Osteocyte (in vitro differentiated cells): ENCODE measurements around the gene PDZD2. TPM values are rescaled to one million over a fixed set of nuclear protein-coding genes. Genes with fewer than 3 reads are reported as not detected.

Experiments used
- DNase-seq: peaks from one replicate; pipeline ENCODE4 v3.0.0; 2021; ENCODE audit warnings: mixed read lengths; ENCODE audit not compliant: unreplicated experiment; ENCODE audit errors: extremely low spot score
- H3K27ac Mint-ChIP-seq: one replicate; pipeline ENCODE4 v1.8.0; 2021; ENCODE audit warnings: mild to moderate bottlenecking, mixed read lengths; ENCODE audit not compliant: unreplicated experiment
- H3K27me3 Mint-ChIP-seq: one replicate; pipeline ENCODE4 v1.8.0; 2021; ENCODE audit warnings: mixed read lengths; ENCODE audit not compliant: unreplicated experiment
- H3K36me3 Mint-ChIP-seq: one replicate; pipeline ENCODE4 v1.8.0; 2021; ENCODE audit warnings: mixed read lengths; ENCODE audit not compliant: unreplicated experiment
- H3K4me1 Mint-ChIP-seq: one replicate; pipeline ENCODE4 v1.8.0; 2021; ENCODE audit warnings: mixed read lengths; ENCODE audit not compliant: unreplicated experiment
- H3K4me3 Mint-ChIP-seq: one replicate; pipeline ENCODE4 v1.8.0; 2021; ENCODE audit warnings: mild to moderate bottlenecking, moderate library complexity, mixed read lengths; ENCODE audit not compliant: unreplicated experiment
- H3K9me3 Mint-ChIP-seq: one replicate; pipeline ENCODE4 v1.8.0; 2021; ENCODE audit warnings: mixed read lengths; ENCODE audit not compliant: unreplicated experiment
- total RNA-seq: library from RNA; stranded (reverse); gene quantifications from 2 replicates; pipeline ENCODE4 v1.2.1, GENCODE V29; 2021
- TF ChIP-seq, protein P1 (sequence below): fragments of 200-600 bp; sonication (generic); IDR thresholded peaks from 2 replicates; pipeline ENCODE4 v1.5.0; 2021; ENCODE audit warnings: antibody characterized with exemption, mild to moderate bottlenecking, moderate library complexity

Gene PDZD2
- total RNA-seq, 1 donor from 2014 or later: 2.3 TPM

DNA sequence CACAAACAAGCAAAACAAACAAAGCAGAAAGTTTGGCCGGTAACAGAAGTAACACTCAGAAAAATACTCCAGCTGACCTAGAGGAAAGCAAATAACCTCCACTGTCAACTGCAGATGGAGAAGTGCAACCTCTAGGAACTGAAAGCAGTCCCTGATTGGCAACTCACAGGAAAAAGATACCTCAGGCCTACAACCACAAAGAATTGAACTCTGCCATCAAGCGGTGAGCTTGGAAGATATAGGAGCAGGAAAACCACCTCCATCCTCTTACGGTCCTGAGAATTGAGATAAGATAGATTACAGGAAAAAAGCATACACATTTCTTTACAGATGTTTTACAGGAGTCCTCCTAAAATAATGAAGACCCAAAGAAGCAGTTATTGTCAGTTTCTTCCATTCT lies 184.5 kb downstream of the PDZD2 start:
- H3K36me3 Mint-ChIP-seq: no peaks in the 10 kb centered on the region
- TF ChIP-seq, protein P1, sequence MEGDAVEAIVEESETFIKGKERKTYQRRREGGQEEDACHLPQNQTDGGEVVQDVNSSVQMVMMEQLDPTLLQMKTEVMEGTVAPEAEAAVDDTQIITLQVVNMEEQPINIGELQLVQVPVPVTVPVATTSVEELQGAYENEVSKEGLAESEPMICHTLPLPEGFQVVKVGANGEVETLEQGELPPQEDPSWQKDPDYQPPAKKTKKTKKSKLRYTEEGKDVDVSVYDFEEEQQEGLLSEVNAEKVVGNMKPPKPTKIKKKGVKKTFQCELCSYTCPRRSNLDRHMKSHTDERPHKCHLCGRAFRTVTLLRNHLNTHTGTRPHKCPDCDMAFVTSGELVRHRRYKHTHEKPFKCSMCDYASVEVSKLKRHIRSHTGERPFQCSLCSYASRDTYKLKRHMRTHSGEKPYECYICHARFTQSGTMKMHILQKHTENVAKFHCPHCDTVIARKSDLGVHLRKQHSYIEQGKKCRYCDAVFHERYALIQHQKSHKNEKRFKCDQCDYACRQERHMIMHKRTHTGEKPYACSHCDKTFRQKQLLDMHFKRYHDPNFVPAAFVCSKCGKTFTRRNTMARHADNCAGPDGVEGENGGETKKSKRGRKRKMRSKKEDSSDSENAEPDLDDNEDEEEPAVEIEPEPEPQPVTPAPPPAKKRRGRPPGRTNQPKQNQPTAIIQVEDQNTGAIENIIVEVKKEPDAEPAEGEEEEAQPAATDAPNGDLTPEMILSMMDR: no peak

DNA sequence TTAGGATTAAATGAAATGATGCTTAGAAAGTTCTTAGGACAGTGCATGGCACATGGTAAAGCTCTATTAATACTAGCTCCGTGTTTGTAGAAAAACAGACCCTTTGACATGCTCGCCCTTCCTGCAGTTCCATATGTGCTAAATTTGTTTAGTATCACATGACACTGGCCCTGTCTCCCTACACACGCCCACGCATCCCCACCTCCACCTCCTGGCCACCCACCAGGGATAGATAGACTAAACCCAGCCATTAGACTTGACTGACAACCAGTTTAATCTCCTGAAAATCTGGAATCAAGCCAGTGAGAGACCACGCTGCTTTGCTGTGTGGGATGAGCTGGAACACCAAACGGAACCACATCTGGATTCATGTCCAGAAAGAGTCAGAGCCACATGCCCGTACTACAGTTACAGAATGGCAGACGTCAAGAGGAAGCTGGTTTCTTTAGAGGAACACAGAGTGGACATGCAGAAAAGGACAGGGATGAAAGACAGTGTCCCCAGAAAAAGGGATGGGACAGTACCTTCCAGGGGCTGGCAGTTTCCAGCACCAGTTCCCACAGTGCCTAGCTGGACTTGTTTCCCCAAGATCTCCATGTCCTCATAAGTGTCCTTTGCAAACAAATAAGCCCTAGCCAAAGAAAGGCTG lies 186.1 kb downstream of the PDZD2 start:
- Mint-ChIP-seq H3K4me1 (peaks cover 2% of the 10 kb centered on the region), H3K9me3 (peaks cover 7% of the 10 kb centered on the region), H3K27me3 (peaks cover 27% of the 10 kb centered on the region), H3K4me3 (no peak overlapping the region), H3K27ac (no peak overlapping the region), H3K36me3 (no peaks in the 10 kb centered on the region)
- TF ChIP-seq, protein P1: no peak
- DNase-seq: no peak

More for the DNA sequence above, 184.5 kb downstream of the PDZD2 start:
- Mint-ChIP-seq H3K9me3 (peaks cover 7% of the 10 kb centered on the region), H3K27me3 (peaks cover 27% of the 10 kb centered on the region), H3K4me1 (peaks cover 2% of the 10 kb centered on the region), H3K27ac (no peak overlapping the region), H3K4me3 (no peak overlapping the region)
- DNase-seq: no peak

DNA sequence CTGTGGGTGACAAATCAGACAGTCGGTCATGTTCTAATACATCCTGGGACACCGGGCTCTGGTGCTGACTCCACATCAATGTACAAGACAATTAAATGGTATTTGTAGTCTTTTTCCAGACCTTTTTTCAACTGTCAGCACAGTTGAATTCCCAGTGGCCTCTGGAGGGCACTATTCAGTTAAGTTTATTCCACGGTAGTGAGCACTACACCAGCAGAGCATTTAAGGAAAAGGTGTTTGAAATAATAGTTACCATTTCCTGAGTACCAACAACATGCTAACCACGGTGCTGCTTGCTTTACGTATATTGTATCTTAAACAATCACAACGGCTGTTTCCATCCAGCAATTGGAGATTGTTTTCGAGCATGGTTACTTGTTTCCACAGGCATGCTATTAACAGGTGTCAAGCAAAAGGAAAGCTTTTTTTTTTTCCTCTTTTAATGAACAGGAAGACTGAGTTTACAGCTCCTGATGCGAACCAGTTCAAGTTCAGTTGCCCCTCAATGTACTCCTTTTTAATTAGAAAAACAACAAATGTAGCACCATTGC lies 186.7 kb downstream of the PDZD2 start:
- no peak overlapping the region for H3K27ac Mint-ChIP-seq
- H3K4me1 Mint-ChIP-seq: peaks cover 2% of the 10 kb centered on the region
- H3K4me3 Mint-ChIP-seq: no peak overlapping the region
- peaks cover 7% of the 10 kb centered on the region for H3K9me3 Mint-ChIP-seq
- no peak for DNase-seq
- no peaks in the 10 kb centered on the region for H3K36me3 Mint-ChIP-seq
- H3K27me3 Mint-ChIP-seq: peaks cover 27% of the 10 kb centered on the region
- TF ChIP-seq, protein P1: peak; percentile 84

DNA sequence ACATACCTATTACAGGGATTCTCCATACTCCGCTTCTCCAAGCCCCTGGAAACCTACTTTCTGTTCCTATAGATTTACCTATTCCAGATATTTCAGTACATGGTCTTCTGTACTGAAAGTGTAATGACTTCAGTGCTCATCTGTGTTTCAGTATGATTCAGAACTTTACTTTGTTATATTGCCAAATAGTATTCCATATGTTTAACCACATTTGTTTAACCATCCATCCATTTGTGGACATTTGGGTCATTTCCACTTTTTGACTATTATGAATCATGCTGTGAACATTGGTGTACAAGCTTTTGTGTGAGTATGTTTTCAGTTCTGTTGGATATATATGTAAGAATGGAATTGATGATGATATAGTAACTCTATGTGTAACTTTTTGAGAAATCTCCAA lies 188.9 kb downstream of the PDZD2 start:
- DNase-seq: no peak
- peaks cover 7% of the 10 kb centered on the region for H3K9me3 Mint-ChIP-seq
- no peak overlapping the region for H3K27ac Mint-ChIP-seq
- peaks cover 2% of the 10 kb centered on the region for H3K4me1 Mint-ChIP-seq
- peaks cover 25% of the 10 kb centered on the region for H3K27me3 Mint-ChIP-seq
- no peak overlapping the region for H3K4me3 Mint-ChIP-seq
- TF ChIP-seq, protein P1: no peak
- H3K36me3 Mint-ChIP-seq: no peaks in the 10 kb centered on the region

DNA sequence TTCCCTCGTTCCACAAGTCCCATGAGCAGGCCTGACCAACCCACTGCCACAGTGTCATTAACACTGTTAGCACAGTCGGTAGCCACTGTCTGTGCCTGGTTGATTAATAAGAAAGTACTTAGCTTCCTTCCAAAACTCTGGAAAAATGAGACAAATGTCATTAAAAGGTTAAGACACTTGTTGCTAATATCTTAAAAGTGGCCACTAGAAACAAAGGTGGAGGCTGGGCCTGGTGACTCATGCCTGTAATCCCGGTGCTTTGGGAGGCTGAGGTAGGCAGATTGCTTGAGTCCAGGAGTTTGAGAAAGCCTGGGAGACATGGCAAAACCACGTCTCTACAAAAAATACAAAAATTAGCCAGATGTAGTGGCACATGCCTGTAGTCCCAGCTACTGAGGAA lies 194.0 kb downstream of the PDZD2 start:
- TF ChIP-seq, protein P1: no peak
- Mint-ChIP-seq H3K4me3 (no peak overlapping the region), H3K9me3 (peaks cover 5% of the 10 kb centered on the region), H3K36me3 (no peaks in the 10 kb centered on the region), H3K27ac (no peak overlapping the region), H3K4me1 (no peaks in the 10 kb centered on the region), H3K27me3 (peaks cover 3% of the 10 kb centered on the region)
- DNase-seq: no peak
